ENCODE data around the gene CAST. TPM values are rescaled to one million over a fixed set of nuclear protein-coding genes. Genes with fewer than 3 reads are reported as not detected.

CAST gene
- total RNA-seq, 4 donors from 2014 or later: 321 to 971 (median 445) TPM

GRCh38 chr5:96664669-96665068, 2.5 kb downstream of the CAST start:
- intact Hi-C loops (cut with DNase I; ENCODE audit: low total_unique reads): loop anchor here (5.0 kb wide), 4 partner anchors 143 to 1017 kb away; partner anchors contain the start of genes ERAP1 and RFESD
- TF ChIP-seq CTCF (IDR thresholded peaks at IDR 0.05 in 4 of 5, conservative IDR thresholded peaks at IDR 0.05 in 1 of 5) (no peak), POLR2A (IDR thresholded peaks at IDR 0.05) (no peak)
- ATAC-seq (no peak), DNase-seq (no peak)
- no peaks in the 10 kb centered on the region for H3K27me3 ChIP-seq
- no peaks in the 10 kb centered on the region for H3K9me3 ChIP-seq
- no peaks in the 10 kb centered on the region for H3K36me3 ChIP-seq
- peak overlapping the region in 1 of 4 donors; percentile 31 for H3K27ac ChIP-seq
- no peak overlapping the region for H3K4me3 ChIP-seq
- in situ Hi-C loops (cut with MboI; ENCODE audit: low sequenced_read_pairs in 4 of 4): no loop called here
- peaks cover 28 to 31% of the 10 kb centered on the region in 2 donors for H3K4me1 ChIP-seq

- no peak overlapping the region for H3K4me3 ChIP-seq
- no peaks in the 10 kb centered on the region for H3K9me3 ChIP-seq
- no peak for ATAC-seq
- no peak overlapping the region for H3K27ac ChIP-seq
- H3K4me1 ChIP-seq: peaks cover 19 to 34% of the 10 kb centered on the region in 2 donors
- no peaks in the 10 kb centered on the region for H3K36me3 ChIP-seq
- in situ Hi-C loops (cut with MboI; ENCODE audit: low sequenced_read_pairs in 4 of 4): no loop called here
- TF ChIP-seq CTCF (IDR thresholded peaks at IDR 0.05 in 4 of 5, conservative IDR thresholded peaks at IDR 0.05 in 1 of 5): no peak
- no peak for TF ChIP-seq POLR2A (IDR thresholded peaks at IDR 0.05)
- H3K27me3 ChIP-seq: no peaks in the 10 kb centered on the region
- no peak for DNase-seq
- intact Hi-C loops (cut with DNase I; ENCODE audit: low total_unique reads): no loop called here
Observed at GRCh38 chr5:96668725-96669124, 6.5 kb downstream of the CAST start.

GRCh38 chr5:96669909-96670308, 7.7 kb downstream of the CAST start:
- Histone ChIP-seq H3K4me3 (no peak overlapping the region), H3K36me3 (no peaks in the 10 kb centered on the region), H3K9me3 (no peaks in the 10 kb centered on the region), H3K27me3 (no peaks in the 10 kb centered on the region), H3K27ac (peak overlapping the region in 1 of 4 donors; percentile 14), H3K4me1 (peaks cover 15 to 30% of the 10 kb centered on the region in 2 donors)
- in situ Hi-C loops (cut with MboI; ENCODE audit: low sequenced_read_pairs in 4 of 4) (no loop called here), intact Hi-C loops (cut with DNase I; ENCODE audit: low total_unique reads) (no loop called here)
- TF ChIP-seq CTCF (IDR thresholded peaks at IDR 0.05 in 4 of 5, conservative IDR thresholded peaks at IDR 0.05 in 1 of 5): no peak
- no peak for TF ChIP-seq POLR2A (IDR thresholded peaks at IDR 0.05)
- ATAC-seq (no peak), DNase-seq (no peak)

- H3K4me3 ChIP-seq: no peak overlapping the region
- no peaks in the 10 kb centered on the region for H3K9me3 ChIP-seq
- in situ Hi-C loops (cut with MboI; ENCODE audit: low sequenced_read_pairs in 4 of 4): no loop called here
- H3K27ac ChIP-seq: no peak overlapping the region
- no peak for ATAC-seq
- intact Hi-C loops (cut with DNase I; ENCODE audit: low total_unique reads): no loop called here
- H3K36me3 ChIP-seq: no peaks in the 10 kb centered on the region
- peaks cover 12 to 20% of the 10 kb centered on the region in 2 donors for H3K4me1 ChIP-seq
- no peaks in the 10 kb centered on the region for H3K27me3 ChIP-seq
- TF ChIP-seq CTCF (IDR thresholded peaks at IDR 0.05 in 4 of 5, conservative IDR thresholded peaks at IDR 0.05 in 1 of 5) (no peak), POLR2A (IDR thresholded peaks at IDR 0.05) (no peak)
- no peak for DNase-seq
Observed at GRCh38 chr5:96671441-96671840, 9.3 kb downstream of the CAST start.

- Histone ChIP-seq H3K27me3 (no peaks in the 10 kb centered on the region), H3K27ac (no peak overlapping the region), H3K4me3 (no peak overlapping the region), H3K36me3 (no peaks in the 10 kb centered on the region), H3K9me3 (no peaks in the 10 kb centered on the region), H3K4me1 (peaks cover 6 to 18% of the 10 kb centered on the region in 2 donors)
- in situ Hi-C loops (cut with MboI; ENCODE audit: low sequenced_read_pairs in 4 of 4) (no loop called here), intact Hi-C loops (cut with DNase I; ENCODE audit: low total_unique reads) (no loop called here)
- DNase-seq: no peak
- ATAC-seq: no peak
- no peak for TF ChIP-seq POLR2A (IDR thresholded peaks at IDR 0.05)
- no peak for TF ChIP-seq CTCF (IDR thresholded peaks at IDR 0.05 in 4 of 5, conservative IDR thresholded peaks at IDR 0.05 in 1 of 5)
Observed at GRCh38 chr5:96673127-96673526, 11.0 kb downstream of the CAST start.

Measured in gastrocnemius medialis (tissue), 4 donors.